ENCODE data around the gene PPIF. TPM values are rescaled to one million over a fixed set of nuclear protein-coding genes. Genes with fewer than 3 reads are reported as not detected.

Gene PPIF
- total and polyA plus RNA-seq, 4 experiments from 2014 or later, result 10.6 to 33.7 (median 19.7) TPM

DNA sequence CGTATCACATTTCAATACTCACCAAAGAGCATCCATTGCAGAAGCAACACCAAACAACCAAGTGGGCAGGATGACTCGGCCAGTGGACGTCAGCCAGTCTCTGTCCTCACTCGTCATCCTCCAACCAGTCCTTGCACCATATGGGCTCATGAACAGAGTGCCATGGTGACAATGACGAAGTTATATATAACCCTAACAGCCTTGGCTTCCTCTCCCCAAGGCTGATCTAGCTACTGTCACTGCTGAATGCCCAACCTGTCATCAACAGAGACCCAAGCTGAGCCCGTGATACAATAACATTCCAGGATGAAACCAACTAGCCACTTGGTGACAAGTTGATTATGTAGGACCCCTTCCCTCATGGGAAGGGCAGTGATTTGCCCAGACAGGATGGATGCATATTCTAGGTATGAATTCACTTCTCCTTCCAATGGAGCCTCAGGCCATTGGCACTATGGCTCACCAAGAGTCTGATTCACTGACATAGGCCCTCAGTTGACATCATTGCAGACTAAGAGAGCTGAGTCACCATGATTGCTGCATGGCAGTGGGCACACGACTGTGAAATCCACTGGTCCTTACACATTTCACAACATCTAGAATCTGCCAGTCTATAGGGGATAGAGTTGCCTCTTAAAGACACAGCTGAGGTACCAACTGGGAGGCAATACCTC, 26.3 kb upstream of the PPIF start:
- Mint-ChIP-seq H3K4me3 (peak overlapping the region in 1 of 8 donors; percentile 31), H3K9me3 (peaks cover 0 to 4% (median 3%) of the 10 kb centered on the region in 8 donors), H3K27ac (peak overlapping the region in 5 of 7 donors; percentile 1 to 92 (median 55)), H3K36me3 (peaks cover 0 to 4% of the 10 kb centered on the region in 2 donors), H3K4me1 (peaks cover 73 to 87% (median 83%) of the 10 kb centered on the region in 4 donors), H3K27me3 (peaks cover 1 to 4% of the 10 kb centered on the region in 2 donors)
- intact Hi-C loops (cut with micrococcal nuclease), result loop anchor here (5.0 to 10.0 kb wide), 3 partner anchors 126 to 1286 kb away; partner anchors contain the start of genes RPS24, ZCCHC24 and ZMIZ1
- DNase-seq, result no peak
- H3K27me3 ChIP-seq (ENCODE audit: insufficient read depth, low read length), result no peaks in the 10 kb centered on the region
- ChIA-PET POLR2A (ENCODE audit: partially characterized antibody) (interaction anchor here (1.0 to 5.5 kb wide), 4 partner anchors 10 to 34 kb away, joined by 3 to 54 read pairs (median 10); partner anchors contain the start of gene PPIF), CTCF (ENCODE audit: partially characterized antibody) (interaction anchor here (0.9 to 5.3 kb wide), 2 partner anchors 10 to 25 kb away, joined by 4 to 57 read pairs; partner anchors contain the start of gene PPIF)
- H3K9me3 ChIP-seq (ENCODE audit: control insufficient read depth in 1 of 2, low read length in 2 of 2), result no peaks in the 10 kb centered on the region
- no peak overlapping the region for H3K4me3 ChIP-seq (ENCODE audit: low read length in 2 of 2)
- no peak overlapping the region for H3K27ac ChIP-seq (ENCODE audit: low read depth, low read length)
- H3K4me1 ChIP-seq (ENCODE audit: insufficient read depth, low read length), result peaks cover 98% of the 10 kb centered on the region
- H3K36me3 ChIP-seq (ENCODE audit: insufficient read depth, low read length), result no peaks in the 10 kb centered on the region

DNA sequence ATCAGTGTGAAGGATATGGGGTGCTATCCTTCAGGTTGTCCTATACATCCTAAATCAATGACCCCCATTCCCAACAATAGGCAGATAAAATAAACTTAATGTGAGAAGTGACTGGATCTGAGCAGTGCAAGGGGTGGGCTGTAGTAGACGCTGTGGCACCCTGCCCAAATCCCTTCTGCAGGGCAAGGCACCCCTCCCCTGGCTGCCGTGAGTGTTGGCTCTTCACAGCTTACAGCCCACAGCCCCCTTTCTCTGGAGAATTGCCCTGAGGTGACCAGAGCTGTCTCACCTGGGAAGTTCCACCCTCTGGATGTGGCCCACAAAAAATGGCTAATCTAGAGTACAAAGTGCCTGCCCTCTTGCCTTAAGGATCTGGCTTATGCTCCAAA, 25.8 kb upstream of the PPIF start:
- Histone ChIP-seq H3K9me3 (ENCODE audit: control insufficient read depth in 1 of 2, low read length in 2 of 2) (no peaks in the 10 kb centered on the region), H3K27me3 (ENCODE audit: insufficient read depth, low read length) (no peaks in the 10 kb centered on the region), H3K4me3 (ENCODE audit: low read length in 2 of 2) (no peak overlapping the region), H3K4me1 (ENCODE audit: insufficient read depth, low read length) (peaks cover 96% of the 10 kb centered on the region), H3K36me3 (ENCODE audit: insufficient read depth, low read length) (no peaks in the 10 kb centered on the region), H3K27ac (ENCODE audit: low read depth, low read length) (no peak overlapping the region)
- DNase-seq, result no peak
- H3K27me3 Mint-ChIP-seq, result peaks cover 1 to 4% of the 10 kb centered on the region in 2 donors
- H3K36me3 Mint-ChIP-seq, result peaks cover 0 to 4% of the 10 kb centered on the region in 2 donors
- H3K4me1 Mint-ChIP-seq, result peaks cover 70 to 82% (median 79%) of the 10 kb centered on the region in 4 donors
- intact Hi-C loops (cut with micrococcal nuclease), result loop anchor here (5.0 to 10.0 kb wide), 3 partner anchors 126 to 1287 kb away; partner anchors contain the start of genes RPS24, ZCCHC24 and ZMIZ1
- peak overlapping the region in 4 of 7 donors; percentile 48 to 98 (median 88) for H3K27ac Mint-ChIP-seq
- H3K4me3 Mint-ChIP-seq, result peak overlapping the region in 2 of 8 donors; percentile 23 to 86
- POLR2A ChIA-PET (ENCODE audit: partially characterized antibody), result interaction anchor here (1.0 to 5.5 kb wide), 4 partner anchors 12 to 34 kb away, joined by 3 to 54 read pairs (median 12); partner anchors contain the start of gene PPIF
- H3K9me3 Mint-ChIP-seq, result peaks cover 0 to 4% (median 3%) of the 10 kb centered on the region in 8 donors
- CTCF ChIA-PET (ENCODE audit: partially characterized antibody), result interaction anchor here (5.3 kb wide), 1 partner anchor 25 kb away, joined by 57 read pairs; the partner anchor contains the start of gene PPIF

DNA sequence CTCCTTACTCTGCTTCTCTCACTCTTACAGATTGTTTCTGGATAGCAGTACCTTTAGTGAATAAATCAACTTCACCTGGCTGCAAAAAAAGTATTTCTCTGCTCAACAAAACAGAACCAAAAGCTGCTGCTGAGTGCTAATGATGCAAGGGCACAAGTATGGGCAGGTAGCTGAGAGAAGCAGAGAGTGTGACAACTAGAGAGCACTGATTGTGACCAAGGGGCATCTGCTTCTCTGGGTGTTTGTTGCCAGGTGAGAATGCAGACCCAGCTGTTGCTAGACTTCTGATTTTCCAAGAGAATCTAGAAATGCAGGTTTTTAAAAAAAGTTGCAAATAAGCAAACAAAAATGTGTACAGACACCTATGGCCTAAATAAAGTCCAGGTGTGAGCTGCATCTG, 25.3 kb upstream of the PPIF start:
- H3K4me1 ChIP-seq (ENCODE audit: insufficient read depth, low read length), result peaks cover 95% of the 10 kb centered on the region
- peak overlapping the region in 4 of 8 donors; percentile 23 to 87 (median 86) for H3K4me3 Mint-ChIP-seq

DNA sequence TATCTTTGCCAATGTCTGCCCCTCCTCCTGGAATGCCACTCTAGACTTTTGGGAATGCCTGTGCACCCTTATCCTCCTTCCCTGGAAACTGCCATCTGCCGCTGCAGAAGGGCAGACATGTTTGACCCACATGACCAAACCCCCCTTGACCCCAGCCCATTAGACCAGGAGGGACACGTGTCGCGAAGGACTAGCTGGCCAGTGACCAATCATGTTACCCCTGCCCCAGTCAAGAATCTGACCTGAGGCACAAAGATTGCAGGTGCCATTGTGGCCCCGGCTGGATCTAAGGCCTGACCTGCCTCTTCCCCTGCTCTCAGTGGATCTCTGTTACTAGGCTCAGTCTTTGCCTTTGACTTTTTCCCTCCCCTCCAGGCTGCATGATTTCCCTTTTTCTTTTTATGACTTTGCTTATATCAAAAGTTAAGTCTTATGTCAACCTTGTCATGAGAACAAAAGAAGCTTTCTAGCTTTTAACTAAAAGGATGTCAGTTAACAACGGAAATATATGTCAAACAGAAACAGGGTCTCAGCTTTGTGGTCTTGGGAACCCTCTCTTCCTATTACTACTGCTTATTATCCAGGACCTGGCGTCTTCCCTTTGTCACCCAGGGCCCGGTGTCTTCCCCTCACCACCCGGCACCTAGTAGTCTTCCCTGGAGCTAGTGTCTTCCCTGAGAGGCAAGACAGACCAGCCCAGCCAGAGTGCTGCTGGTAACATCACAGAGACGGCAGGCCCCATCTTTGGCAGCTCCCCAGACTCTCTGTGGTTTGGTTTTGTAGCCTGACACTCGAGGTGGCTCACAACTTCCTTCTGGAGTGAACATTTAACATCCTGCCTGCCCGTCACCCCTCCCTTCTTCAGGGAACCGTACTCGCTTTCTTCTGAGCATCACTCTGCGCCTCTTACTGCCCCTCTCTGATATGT, 24.4 kb upstream of the PPIF start:
- H3K9me3 Mint-ChIP-seq, result peaks cover 0 to 2% (median 0%) of the 10 kb centered on the region in 8 donors
- intact Hi-C loops (cut with micrococcal nuclease), result loop anchor here (1.0 to 10.0 kb wide), 6 partner anchors 24 to 1288 kb away; partner anchors contain the start of genes PPIF, RPS24, ZCCHC24 and ZMIZ1
- no peaks in the 10 kb centered on the region for H3K27me3 Mint-ChIP-seq
- peak overlapping the region; percentile 41 to 91 (median 85) for H3K4me3 Mint-ChIP-seq
- peak overlapping the region; percentile 8 to 41 for H3K4me3 ChIP-seq (ENCODE audit: low read length in 2 of 2)
- ChIA-PET CTCF (ENCODE audit: partially characterized antibody) (interaction anchor here (0.8 to 5.3 kb wide), 7 partner anchors 12 to 1276 kb away, joined by 3 to 57 read pairs (median 4); partner anchors contain the start of gene PPIF), POLR2A (ENCODE audit: partially characterized antibody) (interaction anchor here (0.7 to 5.5 kb wide), 17 partner anchors 8 to 865 kb away, joined by 3 to 54 read pairs (median 5); partner anchors contain the start of genes PPIF and ZCCHC24)
- no peaks in the 10 kb centered on the region for H3K36me3 ChIP-seq (ENCODE audit: insufficient read depth, low read length)
- no peaks in the 10 kb centered on the region for H3K27me3 ChIP-seq (ENCODE audit: insufficient read depth, low read length)
- H3K27ac ChIP-seq (ENCODE audit: low read depth, low read length), result peak overlapping the region; percentile 37
- peak overlapping the region; percentile 92 to 98 (median 96) for H3K27ac Mint-ChIP-seq
- peak; percentile 85 to 94 (median 88) for DNase-seq
- H3K4me1 Mint-ChIP-seq, result peaks cover 58 to 68% (median 65%) of the 10 kb centered on the region in 4 donors
- H3K36me3 Mint-ChIP-seq, result no peaks in the 10 kb centered on the region
- no peaks in the 10 kb centered on the region for H3K9me3 ChIP-seq (ENCODE audit: control insufficient read depth in 1 of 2, low read length in 2 of 2)
- H3K4me1 ChIP-seq (ENCODE audit: insufficient read depth, low read length), result peaks cover 88% of the 10 kb centered on the region

More for the DNA sequence above, 25.3 kb upstream of the PPIF start:
- Histone ChIP-seq H3K27me3 (ENCODE audit: insufficient read depth, low read length) (no peaks in the 10 kb centered on the region), H3K4me3 (ENCODE audit: low read length in 2 of 2) (peak overlapping the region; percentile 8 to 41), H3K27ac (ENCODE audit: low read depth, low read length) (peak overlapping the region; percentile 37), H3K36me3 (ENCODE audit: insufficient read depth, low read length) (no peaks in the 10 kb centered on the region), H3K9me3 (ENCODE audit: control insufficient read depth in 1 of 2, low read length in 2 of 2) (no peaks in the 10 kb centered on the region)
- ChIA-PET CTCF (ENCODE audit: partially characterized antibody) (interaction anchor here (2.0 to 5.3 kb wide), 2 partner anchors 24 to 36 kb away, joined by 6 to 57 read pairs; partner anchors contain the start of gene PPIF), POLR2A (ENCODE audit: partially characterized antibody) (interaction anchor here (1.1 to 5.5 kb wide), 8 partner anchors 10 to 866 kb away, joined by 3 to 54 read pairs (median 12); partner anchors contain the start of genes PPIF and ZCCHC24)
- intact Hi-C loops (cut with micrococcal nuclease), result loop anchor here (5.0 to 10.0 kb wide), 3 partner anchors 125 to 1287 kb away; partner anchors contain the start of genes RPS24, ZCCHC24 and ZMIZ1
- peaks cover 0 to 4% (median 3%) of the 10 kb centered on the region in 8 donors for H3K9me3 Mint-ChIP-seq
- H3K27ac Mint-ChIP-seq, result peak overlapping the region in 6 of 7 donors; percentile 18 to 98 (median 70)
- peaks cover 65 to 77% (median 74%) of the 10 kb centered on the region in 4 donors for H3K4me1 Mint-ChIP-seq
- no peak for DNase-seq
- H3K36me3 Mint-ChIP-seq, result peaks cover 0 to 4% of the 10 kb centered on the region in 2 donors
- H3K27me3 Mint-ChIP-seq, result peaks cover 1 to 4% of the 10 kb centered on the region in 2 donors

DNA sequence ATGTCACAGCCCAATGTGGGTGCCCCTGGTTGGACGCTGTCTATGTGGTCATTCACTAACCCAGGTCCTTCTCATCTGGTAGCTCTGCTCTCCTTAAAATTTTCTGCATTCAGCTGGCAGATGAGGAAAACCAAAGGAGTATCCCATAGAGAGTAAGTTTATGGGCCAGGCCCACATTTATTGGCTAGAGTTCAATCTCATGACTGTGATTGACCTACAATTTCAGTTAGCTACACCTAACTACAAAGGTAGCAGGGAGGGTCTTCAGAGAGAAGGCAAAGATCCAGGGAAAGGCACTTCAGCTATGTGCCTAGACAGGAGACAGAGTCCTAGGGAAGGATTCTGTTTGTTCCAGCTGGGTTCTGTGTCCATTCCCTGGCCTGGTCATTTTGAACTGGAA, 23.7 kb upstream of the PPIF start:
- peak overlapping the region in 1 of 2 donors; percentile 4 for H3K4me3 ChIP-seq (ENCODE audit: low read length in 2 of 2)
- H3K27ac Mint-ChIP-seq, result peak overlapping the region; percentile 92 to 98 (median 96)
- no peaks in the 10 kb centered on the region for H3K36me3 ChIP-seq (ENCODE audit: insufficient read depth, low read length)
- peaks cover 0 to 2% (median 0%) of the 10 kb centered on the region in 8 donors for H3K9me3 Mint-ChIP-seq
- intact Hi-C loops (cut with micrococcal nuclease), result loop anchor here (1.0 to 10.0 kb wide), 6 partner anchors 24 to 1289 kb away; partner anchors contain the start of genes PPIF, RPS24, ZCCHC24 and ZMIZ1
- peaks cover 81% of the 10 kb centered on the region for H3K4me1 ChIP-seq (ENCODE audit: insufficient read depth, low read length)
- no peaks in the 10 kb centered on the region for H3K9me3 ChIP-seq (ENCODE audit: control insufficient read depth in 1 of 2, low read length in 2 of 2)
- peaks cover 51 to 61% (median 58%) of the 10 kb centered on the region in 4 donors for H3K4me1 Mint-ChIP-seq
- no peak for DNase-seq
- H3K27ac ChIP-seq (ENCODE audit: low read depth, low read length), result peak overlapping the region; percentile 37
- no peaks in the 10 kb centered on the region for H3K36me3 Mint-ChIP-seq
- ChIA-PET CTCF (ENCODE audit: partially characterized antibody) (interaction anchor here (0.7 to 5.3 kb wide), 6 partner anchors 8 to 121 kb away, joined by 3 to 57 read pairs (median 5); partner anchors contain the start of gene PPIF), POLR2A (ENCODE audit: partially characterized antibody) (interaction anchor here (0.7 to 5.5 kb wide), 15 partner anchors 8 to 864 kb away, joined by 3 to 54 read pairs (median 5); partner anchors contain the start of genes PPIF and ZCCHC24)
- H3K4me3 Mint-ChIP-seq, result peak overlapping the region in 7 of 8 donors; percentile 69 to 91 (median 85)
- no peaks in the 10 kb centered on the region for H3K27me3 Mint-ChIP-seq
- no peaks in the 10 kb centered on the region for H3K27me3 ChIP-seq (ENCODE audit: insufficient read depth, low read length)

Data from CD4-positive, alpha-beta memory T cell (primary cell).